DOHH2 (cell line): ENCODE results near the gene FBXL17.

Experiments
- H3F3A ChIP-seq: fragments of 200-600 bp; sonication (generic), shearing (Covaris generic); 2 replicates; pipeline ENCODE4 v1.6.0; 2016; ENCODE audit warnings: antibody characterized with exemption, mild to moderate bottlenecking; ENCODE audit not compliant: control insufficient read depth, insufficient read depth
- H3K27ac ChIP-seq: fragments of 200-600 bp; sonication (generic); 2 replicates; pipeline ENCODE4 v1.5.1; 2014; ENCODE audit warnings: low read depth, mild to moderate bottlenecking, low read length, moderate library complexity
- H3K27me3 ChIP-seq: fragments of 200-600 bp; sonication (generic); 2 replicates; pipeline ENCODE4 v1.6.1; 2014; ENCODE audit warnings: mild to moderate bottlenecking, low read length, mixed read lengths; ENCODE audit not compliant: control insufficient read depth
- H3K36me3 ChIP-seq: fragments of 200-600 bp; sonication (generic); 2 replicates; pipeline ENCODE4 v1.6.1; 2014; ENCODE audit warnings: mild to moderate bottlenecking, low read length, moderate library complexity, mixed read lengths; ENCODE audit not compliant: control insufficient read depth
- H3K4me1 ChIP-seq: fragments of 200-600 bp; sonication (generic); 2 replicates; pipeline ENCODE4 v1.6.1; 2014; ENCODE audit warnings: mild to moderate bottlenecking, low read length, mixed read lengths; ENCODE audit not compliant: control insufficient read depth
- H3K4me2 ChIP-seq: fragments of 200-600 bp; sonication (generic); 2 replicates; pipeline ENCODE4 v1.6.0; 2014; ENCODE audit warnings: mild to moderate bottlenecking, low read length, moderate library complexity
- H3K4me3 ChIP-seq: fragments of 200-600 bp; sonication (generic); 2 replicates; pipeline ENCODE4 v1.5.1; 2014; ENCODE audit warnings: mild to moderate bottlenecking, low read length, mixed read lengths
- H3K79me2 ChIP-seq: fragments of 200-600 bp; sonication (generic); 2 replicates; pipeline ENCODE4 v1.6.1; 2014; ENCODE audit warnings: mild to moderate bottlenecking, low read length, mixed read lengths; ENCODE audit not compliant: control insufficient read depth
- H3K9me2 ChIP-seq: fragments of 200-600 bp; sonication (generic); replicated peaks from 2 replicates; pipeline ENCODE4 v1.6.1; 2014; ENCODE audit warnings: mild to moderate bottlenecking, low read length, mixed read lengths; ENCODE audit not compliant: control insufficient read depth
- H3K9me3 ChIP-seq: fragments of 200-600 bp; sonication (generic); 2 replicates; pipeline ENCODE4 v1.6.1; 2014; ENCODE audit warnings: antibody characterized with exemption, low read length, mixed read lengths; ENCODE audit not compliant: control insufficient read depth, insufficient read depth
- H4K20me1 ChIP-seq: fragments of 200-600 bp; sonication (generic); 2 replicates; pipeline ENCODE4 v1.6.0; 2014; ENCODE audit warnings: low read depth, mild to moderate bottlenecking, antibody characterized with exemption, low read length, moderate library complexity; ENCODE audit not compliant: control insufficient read depth, insufficient read depth
- EZH2phosphoT487 ChIP-seq: fragments of 200-600 bp; sonication (generic); IDR thresholded peaks from 2 replicates; pipeline ENCODE4 v1.6.1; 2017; ENCODE audit warnings: borderline replicate concordance, mild to moderate bottlenecking, antibody characterized with exemption, low read length, moderate library complexity, mixed read lengths
- TF ChIP-seq, protein P1 (sequence below): fragments of 200-600 bp; sonication (generic); IDR thresholded peaks from one replicate; pipeline ENCODE4 v1.5.1; 2014; ENCODE audit warnings: antibody characterized with exemption, mild to moderate bottlenecking, low read depth, low read length; ENCODE audit not compliant: poor library complexity, severe bottlenecking

FBXL17 gene

DNA sequence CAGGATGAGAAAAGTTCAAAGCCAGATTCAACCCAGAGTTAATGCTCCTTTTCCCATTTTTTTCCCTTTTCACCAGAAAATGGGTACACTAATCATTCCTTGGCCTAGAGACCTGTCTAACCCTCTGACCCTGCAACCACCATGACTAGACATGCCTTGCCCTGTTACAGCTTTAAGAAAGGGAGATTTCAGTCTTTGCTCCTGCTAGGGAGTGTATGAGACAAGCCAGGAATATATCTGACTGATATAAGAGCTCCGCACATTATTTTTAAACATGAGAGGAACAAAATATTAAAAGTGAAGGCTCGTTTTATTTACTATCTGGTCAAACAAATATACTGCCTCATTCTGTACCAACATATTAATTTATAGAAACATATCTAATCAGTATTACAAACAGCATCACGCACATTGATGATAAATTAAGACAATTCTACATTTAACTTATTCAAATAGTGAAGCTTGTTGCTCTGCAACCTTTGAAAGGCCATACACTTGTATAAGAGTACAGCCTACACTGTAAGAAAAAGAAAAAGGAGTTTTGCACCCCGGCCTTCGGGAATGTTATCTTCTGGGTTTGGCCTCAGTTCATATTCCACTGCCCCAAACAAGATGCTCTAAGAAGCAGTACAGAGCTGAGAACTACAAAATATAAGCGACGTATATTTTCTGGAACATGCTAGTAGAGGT lies 132.7 kb downstream of the FBXL17 start:
- Histone ChIP-seq H3K4me3 (no peak overlapping the region), H3K27ac (no peak overlapping the region), H3K9me2 (no peaks in the 10 kb centered on the region), H3K4me1 (no peaks in the 10 kb centered on the region), H3K4me2 (no peak overlapping the region), H3F3A (no peaks in the 10 kb centered on the region), H3K9me3 (no peaks in the 10 kb centered on the region), H4K20me1 (no peaks in the 10 kb centered on the region), H3K36me3 (no peaks in the 10 kb centered on the region), H3K27me3 (no peaks in the 10 kb centered on the region), H3K79me2 (no peaks in the 10 kb centered on the region)
- no peak for TF ChIP-seq EZH2phosphoT487
- TF ChIP-seq, protein P1, sequence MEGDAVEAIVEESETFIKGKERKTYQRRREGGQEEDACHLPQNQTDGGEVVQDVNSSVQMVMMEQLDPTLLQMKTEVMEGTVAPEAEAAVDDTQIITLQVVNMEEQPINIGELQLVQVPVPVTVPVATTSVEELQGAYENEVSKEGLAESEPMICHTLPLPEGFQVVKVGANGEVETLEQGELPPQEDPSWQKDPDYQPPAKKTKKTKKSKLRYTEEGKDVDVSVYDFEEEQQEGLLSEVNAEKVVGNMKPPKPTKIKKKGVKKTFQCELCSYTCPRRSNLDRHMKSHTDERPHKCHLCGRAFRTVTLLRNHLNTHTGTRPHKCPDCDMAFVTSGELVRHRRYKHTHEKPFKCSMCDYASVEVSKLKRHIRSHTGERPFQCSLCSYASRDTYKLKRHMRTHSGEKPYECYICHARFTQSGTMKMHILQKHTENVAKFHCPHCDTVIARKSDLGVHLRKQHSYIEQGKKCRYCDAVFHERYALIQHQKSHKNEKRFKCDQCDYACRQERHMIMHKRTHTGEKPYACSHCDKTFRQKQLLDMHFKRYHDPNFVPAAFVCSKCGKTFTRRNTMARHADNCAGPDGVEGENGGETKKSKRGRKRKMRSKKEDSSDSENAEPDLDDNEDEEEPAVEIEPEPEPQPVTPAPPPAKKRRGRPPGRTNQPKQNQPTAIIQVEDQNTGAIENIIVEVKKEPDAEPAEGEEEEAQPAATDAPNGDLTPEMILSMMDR = no peak

DNA sequence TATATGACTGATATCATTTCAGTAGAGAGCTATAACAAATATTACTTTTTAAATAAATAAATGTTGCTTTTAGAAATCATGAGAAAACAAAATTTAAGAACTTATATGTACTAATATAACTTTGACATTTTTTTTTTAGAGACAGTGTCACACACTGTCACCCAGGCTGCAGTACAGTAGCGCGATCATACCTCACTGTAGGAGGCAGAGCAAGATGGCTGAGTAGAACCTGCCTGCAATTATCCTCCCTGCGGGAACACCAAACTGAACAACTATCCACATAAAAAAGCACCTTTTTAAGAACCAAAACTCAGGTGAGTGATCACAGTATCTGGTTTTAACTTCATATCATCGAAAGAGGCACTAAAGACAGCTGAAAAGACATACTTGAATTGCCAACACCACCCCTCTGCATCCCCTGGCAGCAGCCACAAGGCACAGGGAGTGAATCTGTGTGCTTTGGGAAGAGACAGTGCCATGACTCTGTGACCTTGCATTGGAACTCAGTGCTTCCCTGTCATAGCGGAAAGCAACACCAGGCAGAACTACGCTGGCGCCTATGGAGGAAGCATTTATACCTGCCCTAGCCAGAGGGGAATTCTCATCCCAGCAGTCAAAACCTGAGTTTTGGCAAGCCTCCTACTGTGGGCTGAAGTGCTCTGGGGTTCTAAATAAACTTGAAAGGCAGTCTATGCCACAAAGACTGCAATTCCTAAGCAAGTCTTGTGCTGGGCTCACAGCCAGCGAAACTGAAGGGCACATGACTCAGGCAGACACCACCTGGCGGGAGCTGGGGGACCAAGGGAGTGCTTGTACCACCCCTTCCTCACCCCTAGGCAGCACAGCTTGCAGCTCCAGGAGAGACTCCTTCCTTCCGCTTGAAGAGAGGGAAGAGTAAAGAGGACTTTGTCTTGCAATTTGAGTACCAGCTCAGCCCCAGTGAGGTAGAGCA lies 142.7 kb downstream of the FBXL17 start:
- no peak overlapping the region for H3K4me3 ChIP-seq
- H3F3A ChIP-seq = no peaks in the 10 kb centered on the region
- H3K36me3 ChIP-seq = no peaks in the 10 kb centered on the region
- no peaks in the 10 kb centered on the region for H4K20me1 ChIP-seq
- TF ChIP-seq, protein P1 = no peak
- TF ChIP-seq EZH2phosphoT487 = no peak
- no peaks in the 10 kb centered on the region for H3K79me2 ChIP-seq
- H3K9me3 ChIP-seq = no peaks in the 10 kb centered on the region
- H3K4me1 ChIP-seq = 0 out of 2 replicates have a peak, but pooled peaks cover 3% of the 10 kb centered on the region
- no peak overlapping the region for H3K4me2 ChIP-seq
- no peaks in the 10 kb centered on the region for H3K27me3 ChIP-seq
- H3K27ac ChIP-seq = no peak overlapping the region
- no peaks in the 10 kb centered on the region; the same call in 1 of the 2 replicates for H3K9me2 ChIP-seq

DNA sequence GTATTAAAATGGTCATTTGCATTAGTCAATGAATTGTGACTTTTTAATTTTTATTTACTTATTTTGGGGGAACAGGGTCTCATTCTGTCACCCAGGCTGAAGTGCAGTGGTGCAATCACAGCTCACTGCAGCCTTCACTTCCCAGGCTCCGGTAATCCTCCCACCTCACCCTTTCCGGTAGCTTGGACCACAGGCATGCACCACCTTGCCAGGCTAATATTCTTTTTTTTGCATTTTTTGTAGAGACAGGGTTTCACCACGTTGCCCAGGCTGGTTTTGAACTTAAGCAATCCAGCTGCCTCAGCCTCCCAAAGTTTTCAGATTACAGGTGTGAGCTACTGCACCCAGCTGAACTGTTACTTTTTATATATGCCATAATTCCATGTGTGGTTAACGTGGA lies 143.4 kb downstream of the FBXL17 start:
- no peaks in the 10 kb centered on the region; the same call in 1 of the 2 replicates for H3K9me2 ChIP-seq
- H3K9me3 ChIP-seq = no peaks in the 10 kb centered on the region
- no peaks in the 10 kb centered on the region for H3K36me3 ChIP-seq
- H3K27ac ChIP-seq = no peak overlapping the region
- no peak for TF ChIP-seq EZH2phosphoT487
- TF ChIP-seq, protein P1 = no peak
- H3K4me2 ChIP-seq = no peak overlapping the region
- no peak overlapping the region for H3K4me3 ChIP-seq
- H3K27me3 ChIP-seq = no peaks in the 10 kb centered on the region
- no peaks in the 10 kb centered on the region for H3F3A ChIP-seq
- H4K20me1 ChIP-seq = no peaks in the 10 kb centered on the region
- 0 out of 2 replicates have a peak, but pooled peaks cover 3% of the 10 kb centered on the region for H3K4me1 ChIP-seq
- H3K79me2 ChIP-seq = no peaks in the 10 kb centered on the region
